Measurements from ENCODE around the gene SYNJ1. TPM values are rescaled to one million over a fixed set of nuclear protein-coding genes. Genes with fewer than 3 reads are reported as not detected.

SYNJ1 gene, protein sequence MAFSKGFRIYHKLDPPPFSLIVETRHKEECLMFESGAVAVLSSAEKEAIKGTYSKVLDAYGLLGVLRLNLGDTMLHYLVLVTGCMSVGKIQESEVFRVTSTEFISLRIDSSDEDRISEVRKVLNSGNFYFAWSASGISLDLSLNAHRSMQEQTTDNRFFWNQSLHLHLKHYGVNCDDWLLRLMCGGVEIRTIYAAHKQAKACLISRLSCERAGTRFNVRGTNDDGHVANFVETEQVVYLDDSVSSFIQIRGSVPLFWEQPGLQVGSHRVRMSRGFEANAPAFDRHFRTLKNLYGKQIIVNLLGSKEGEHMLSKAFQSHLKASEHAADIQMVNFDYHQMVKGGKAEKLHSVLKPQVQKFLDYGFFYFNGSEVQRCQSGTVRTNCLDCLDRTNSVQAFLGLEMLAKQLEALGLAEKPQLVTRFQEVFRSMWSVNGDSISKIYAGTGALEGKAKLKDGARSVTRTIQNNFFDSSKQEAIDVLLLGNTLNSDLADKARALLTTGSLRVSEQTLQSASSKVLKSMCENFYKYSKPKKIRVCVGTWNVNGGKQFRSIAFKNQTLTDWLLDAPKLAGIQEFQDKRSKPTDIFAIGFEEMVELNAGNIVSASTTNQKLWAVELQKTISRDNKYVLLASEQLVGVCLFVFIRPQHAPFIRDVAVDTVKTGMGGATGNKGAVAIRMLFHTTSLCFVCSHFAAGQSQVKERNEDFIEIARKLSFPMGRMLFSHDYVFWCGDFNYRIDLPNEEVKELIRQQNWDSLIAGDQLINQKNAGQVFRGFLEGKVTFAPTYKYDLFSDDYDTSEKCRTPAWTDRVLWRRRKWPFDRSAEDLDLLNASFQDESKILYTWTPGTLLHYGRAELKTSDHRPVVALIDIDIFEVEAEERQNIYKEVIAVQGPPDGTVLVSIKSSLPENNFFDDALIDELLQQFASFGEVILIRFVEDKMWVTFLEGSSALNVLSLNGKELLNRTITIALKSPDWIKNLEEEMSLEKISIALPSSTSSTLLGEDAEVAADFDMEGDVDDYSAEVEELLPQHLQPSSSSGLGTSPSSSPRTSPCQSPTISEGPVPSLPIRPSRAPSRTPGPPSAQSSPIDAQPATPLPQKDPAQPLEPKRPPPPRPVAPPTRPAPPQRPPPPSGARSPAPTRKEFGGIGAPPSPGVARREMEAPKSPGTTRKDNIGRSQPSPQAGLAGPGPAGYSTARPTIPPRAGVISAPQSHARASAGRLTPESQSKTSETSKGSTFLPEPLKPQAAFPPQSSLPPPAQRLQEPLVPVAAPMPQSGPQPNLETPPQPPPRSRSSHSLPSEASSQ (N-terminal part only)
- 7.0 and 7.5 TPM in 2 replicates for total RNA-seq

DNA sequence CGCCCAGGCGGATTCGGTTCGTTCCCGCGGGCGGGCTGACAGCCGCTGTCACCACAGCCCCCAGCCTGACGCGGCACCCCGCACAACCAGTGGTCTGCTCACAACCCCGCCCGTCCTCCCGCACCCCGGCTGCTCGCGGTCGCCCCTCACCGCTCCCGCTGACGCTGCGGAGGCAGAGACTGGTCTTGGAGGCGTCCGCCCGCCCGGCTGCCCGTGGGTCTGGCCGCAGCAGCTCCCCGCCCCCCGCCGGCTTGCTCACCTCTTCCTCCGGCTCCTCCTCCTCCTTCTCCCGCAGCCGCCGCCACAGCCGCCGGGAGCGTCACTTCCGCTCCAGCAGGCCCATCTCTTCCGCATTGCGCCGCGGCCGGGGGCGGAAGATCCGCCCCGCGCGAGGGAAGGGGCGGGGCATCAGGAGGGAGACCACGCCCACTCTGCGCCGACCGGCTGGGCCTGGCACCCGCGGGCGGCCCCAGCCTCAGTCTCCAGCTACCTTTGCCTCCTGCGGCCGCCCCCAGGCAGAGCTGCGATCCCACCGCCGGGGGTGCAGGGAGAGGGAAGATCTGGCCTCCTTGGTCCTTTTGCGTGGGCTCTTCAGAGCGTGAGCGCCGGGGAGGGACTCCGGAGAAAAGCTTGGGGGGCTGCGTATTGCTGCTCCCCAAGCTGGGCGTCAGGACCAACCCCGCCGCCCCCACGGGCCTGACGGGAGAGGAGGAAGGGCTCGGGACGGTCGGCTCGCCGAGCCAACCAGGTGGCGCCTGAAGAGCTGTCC lies at the start of gene SYNJ1:
TSS of gene SYNJ1 (minus strand) at position 327 of the 769 bp plus-strand sequence. CDS start 1,118 bp downstream, outside the sequence.

GRCh38 chr21:32612075-32612998 lies 115.5 kb downstream of the SYNJ1 start, which contains the start of gene CFAP298:
CFAP298 (minus strand) TSS chr21:32612377; CDS start chr21:32612243, 134 bp downstream.

DNA sequence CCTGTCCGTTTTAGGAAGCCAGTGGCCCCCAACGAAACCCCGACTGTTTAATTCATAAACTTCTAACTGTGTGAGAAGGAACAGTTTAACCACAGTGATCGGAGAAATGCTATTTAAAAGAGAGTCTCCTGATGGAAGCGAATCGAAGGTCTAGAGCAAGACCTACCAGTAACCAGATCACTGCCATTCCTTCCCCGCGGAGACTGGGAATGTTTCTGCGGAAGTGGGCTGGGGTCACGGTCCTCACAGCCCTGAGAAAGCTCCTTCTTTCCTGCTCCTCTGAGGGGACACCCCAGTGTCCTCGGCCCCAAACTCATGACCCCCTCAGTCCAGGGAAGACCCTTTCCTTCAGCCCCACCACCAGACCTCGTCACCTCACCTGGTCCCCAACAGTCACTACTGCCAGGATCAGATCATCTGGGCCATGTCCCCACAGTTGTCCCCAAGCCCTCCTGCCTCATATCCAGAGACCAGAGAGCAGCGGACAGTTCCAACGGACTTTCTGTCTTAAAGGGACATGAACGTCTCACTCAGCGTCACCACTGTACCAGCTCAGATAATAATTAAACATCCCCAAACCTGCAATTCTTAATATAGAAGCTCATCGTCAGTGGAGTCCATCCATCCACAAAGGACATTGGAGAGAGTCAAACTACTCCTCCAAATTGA lies 142.6 kb downstream of the SYNJ1 start, which contains the start of gene TCP10L:
TSS of gene TCP10L (minus strand) at position 482 of the 669 bp plus-strand sequence. CDS start 1,219 bp downstream, outside the sequence.

Other genes starting within 250 kb of the SYNJ1 start
- 0.09 and 0.28 TPM in 2 replicates for gene TCP10L, start 142.5 kb downstream of the SYNJ1 start, total RNA-seq
- 23.3 and 29.2 TPM in 2 replicates for gene CFAP298, start 115.6 kb downstream of the SYNJ1 start, total RNA-seq
- 19.3 and 29.5 TPM in 2 replicates for gene PAXBP1, start 43.7 kb upstream of the SYNJ1 start, total RNA-seq

Measured in endothelial cell of coronary artery (primary cell).